IMR-90 (cell line): ENCODE data around the gene TEX13A. TPM values are rescaled to one million over a fixed set of nuclear protein-coding genes. Genes with fewer than 3 reads are reported as not detected.

Experiments used
- ATAC-seq: fragments of 200-7000 bp; cut with Tn5 transposase; 2 replicates; pipeline ENCODE4 v1.9.1; 2020; ENCODE audit warnings: low read depth, mild to moderate bottlenecking, moderate library complexity
- BruUV-seq: library from RNA; stranded (reverse); fragments of 400-500 nt; replicated peaks from 2 replicates; lab custom pipeline; 2021; lab: Mats Ljungman, UMichigan
- CTCF ChIA-PET: fragments of 300-600 bp; formaldehyde crosslinking; extraction: SDS; loops from one replicate; lab custom pipeline; 2021; ENCODE audit warnings: antibody characterized with exemption; lab: Yijun Ruan, JAX
- POLR2A ChIA-PET: fragments of 300-600 bp; sonication (Branson Sonifier 250); formaldehyde crosslinking; loops from one replicate; lab custom pipeline; 2022; ENCODE audit warnings: antibody characterized with exemption; ENCODE audit not compliant: unreplicated experiment; lab: Charles Lee
- DNase-seq: peaks from one replicate; pipeline ENCODE4 v3.0.0; 2013
- H2AFZ ChIP-seq: replicated peaks from 2 replicates; pipeline ENCODE3; 2013; ENCODE audit warnings: low read length, mild to moderate bottlenecking; ENCODE audit not compliant: poor library complexity
- H2AK5ac ChIP-seq: 2 replicates; pipeline ENCODE4 v1.6.1; 2013; ENCODE audit warnings: low read depth, low read length, inconsistent platforms
- H2AK9ac ChIP-seq: replicated peaks from 2 replicates; pipeline ENCODE3; 2013; ENCODE audit warnings: mild to moderate bottlenecking, low read depth, low read length, moderate library complexity; ENCODE audit not compliant: poor library complexity
- H2BK120ac ChIP-seq: 2 replicates; pipeline ENCODE4 v1.6.1; 2013; ENCODE audit warnings: low read depth, low read length, inconsistent platforms
- H2BK15ac ChIP-seq: 3 replicates; pipeline ENCODE4 v1.6.1; 2013; ENCODE audit warnings: low read depth, low read length, inconsistent platforms
- H2BK20ac ChIP-seq: 2 replicates; pipeline ENCODE4 v1.6.1; 2013; ENCODE audit warnings: low read depth, mild to moderate bottlenecking, inconsistent platforms, low read length, moderate library complexity
- H2BK5ac ChIP-seq: 2 replicates; pipeline ENCODE4 v1.6.1; 2013; ENCODE audit warnings: mild to moderate bottlenecking, low read depth, low read length, inconsistent platforms; ENCODE audit not compliant: poor library complexity, severe bottlenecking
- H3K14ac ChIP-seq: replicated peaks from 2 replicates; pipeline ENCODE4 v1.6.1; 2013; ENCODE audit warnings: low read depth, low read length, inconsistent platforms
- H3K18ac ChIP-seq: 2 replicates; pipeline ENCODE4 v1.6.1; 2013; ENCODE audit warnings: low read depth, low read length, control low read depth
- H3K23ac ChIP-seq: 2 replicates; pipeline ENCODE4 v1.6.1; 2013; ENCODE audit warnings: low read depth, low read length, inconsistent platforms
- H3K27ac ChIP-seq: 2 replicates; pipeline ENCODE4 v1.5.1; 2013; ENCODE audit warnings: mild to moderate bottlenecking, control low read depth, low read length; ENCODE audit not compliant: insufficient read depth
- H3K27me3 ChIP-seq: 2 replicates; pipeline ENCODE4 v1.6.1; 2013; ENCODE audit warnings: low read length; ENCODE audit not compliant: control insufficient read depth, insufficient read depth
- H3K36me3 ChIP-seq: 2 replicates; pipeline ENCODE4 v1.6.1; 2013; ENCODE audit warnings: low read length, mixed read lengths; ENCODE audit not compliant: control insufficient read depth, insufficient read depth
- H3K4ac ChIP-seq: 2 replicates; pipeline ENCODE4 v1.6.1; 2013; ENCODE audit warnings: low read depth, low read length, inconsistent platforms
- H3K4me1 ChIP-seq: 2 replicates; pipeline ENCODE4 v1.6.1; 2013; ENCODE audit warnings: low read length, mixed read lengths; ENCODE audit not compliant: control insufficient read depth, insufficient read depth
- H3K4me2 ChIP-seq: 2 replicates; pipeline ENCODE4 v1.6.1; 2013; ENCODE audit warnings: low read depth, mild to moderate bottlenecking, control low read depth, low read length, moderate library complexity
- H3K4me3 ChIP-seq: 2 replicates; pipeline ENCODE4 v1.5.1; 2013; ENCODE audit warnings: low read depth, mild to moderate bottlenecking, control low read depth, low read length, moderate library complexity; ENCODE audit not compliant: insufficient read depth
- H3K56ac ChIP-seq: 2 replicates; pipeline ENCODE4 v1.6.1; 2013; ENCODE audit warnings: low read length, inconsistent platforms; ENCODE audit not compliant: insufficient read depth; ENCODE audit errors: extremely low read depth
- H3K79me1 ChIP-seq, 2 experiments: 2 replicates each; pipeline ENCODE4 v1.6.1; 2013; ENCODE audit warnings: low read length in 2 of 2, inconsistent platforms in 1 of 2, low read depth in 1 of 2
- H3K9ac ChIP-seq: 2 replicates; pipeline ENCODE4 v1.6.1; 2013; ENCODE audit warnings: low read depth, low read length, control low read depth
- H3K9me1 ChIP-seq: 2 replicates; pipeline ENCODE4 v1.6.1; 2013; ENCODE audit warnings: low read length, inconsistent platforms; ENCODE audit not compliant: insufficient read depth
- H3K9me3 ChIP-seq: 2 replicates; pipeline ENCODE4 v1.6.1; 2013; ENCODE audit warnings: low read length; ENCODE audit not compliant: control insufficient read depth, insufficient read depth
- H4K20me1 ChIP-seq: 2 replicates; pipeline ENCODE4 v1.6.1; 2013; ENCODE audit warnings: low read length, inconsistent platforms; ENCODE audit not compliant: insufficient read depth
- H4K5ac ChIP-seq: 2 replicates; pipeline ENCODE4 v1.6.1; 2013; ENCODE audit warnings: mild to moderate bottlenecking, low read depth, low read length, control low read depth
- H4K8ac ChIP-seq, 2 experiments: 2 replicates each; pipeline ENCODE4 v1.6.1; 2013; ENCODE audit warnings: low read depth in 2 of 2, low read length in 2 of 2, control low read depth in 1 of 2, inconsistent platforms in 1 of 2
- H4K91ac ChIP-seq: 2 replicates; pipeline ENCODE4 v1.6.1; 2013; ENCODE audit warnings: low read depth, low read length, inconsistent platforms; ENCODE audit not compliant: insufficient read depth
- CEBPB ChIP-seq: IDR thresholded peaks from 2 replicates; pipeline ENCODE4 v1.6.1; 2012; ENCODE audit warnings: low read depth, low read length, improper control_type of control experiment
- CHD1 ChIP-seq: IDR thresholded peaks from 2 replicates; pipeline ENCODE4 v1.6.1; 2012; ENCODE audit warnings: low read depth, low read length, improper control_type of control experiment
- FOS ChIP-seq: fragments of 150-350 bp; IDR thresholded peaks from 2 replicates; pipeline ENCODE4 v1.6.1; 2016; ENCODE audit warnings: low read depth, low read length
- MAFK ChIP-seq: IDR thresholded peaks from 2 replicates; pipeline ENCODE4 v1.6.1; 2012; ENCODE audit warnings: low read depth, low read length, improper control_type of control experiment
- MAZ ChIP-seq: IDR thresholded peaks from 2 replicates; pipeline ENCODE4 v1.6.1; 2012; ENCODE audit warnings: low read depth, mild to moderate bottlenecking, low read length, improper control_type of control experiment, moderate library complexity, borderline replicate concordance
- MXI1 ChIP-seq: IDR thresholded peaks from 2 replicates; pipeline ENCODE4 v1.6.1; 2012; ENCODE audit warnings: low read depth, mild to moderate bottlenecking, low read length, moderate library complexity, borderline replicate concordance
- POLR2A ChIP-seq: IDR thresholded peaks from 2 replicates; pipeline ENCODE4 v1.6.1; 2012; ENCODE audit warnings: mild to moderate bottlenecking, low read depth, low read length
- RFX5 ChIP-seq: IDR thresholded peaks from 2 replicates; pipeline ENCODE4 v1.8.0; 2012; ENCODE audit warnings: low read depth, mild to moderate bottlenecking, low read length, moderate library complexity
- USF2 ChIP-seq: fragments of 150-350 bp; IDR thresholded peaks from 2 replicates; pipeline ENCODE4 v1.6.1; 2017; ENCODE audit warnings: mild to moderate bottlenecking, antibody characterized with exemption, low read length, low read depth
- WGBS, 2 experiments: methylation state at CpG; one replicate each; pipeline versions ENCODE4 v1.1.5 to v1.1.7; 2013; ENCODE audit warnings: missing lambda C conversion rate in 2 of 2; ENCODE audit not compliant: insufficient read length in 1 of 2; ENCODE audit errors: extremely low coverage in 2 of 2; 5-methylcytosine and 5-hydroxymethylcytosine counted together
- dilution Hi-C: fragments of 300-500 bp; cut with HindIII; formaldehyde crosslinking; loops from one replicate; pipeline ENCODE4 v1.14.3; 2018; ENCODE audit warnings: low sequenced_read_pairs; ENCODE audit not compliant: unreplicated experiment
- in situ Hi-C: fragments of 300-500 bp; cut with MboI; formaldehyde crosslinking; loops from 3 replicates; pipeline ENCODE4 v1.14.3; 2019; ENCODE audit warnings: low sequenced_read_pairs, inconsistent platforms, mixed read lengths
- intact Hi-C: fragments of 100-400 bp; cut with micrococcal nuclease; formaldehyde crosslinking; loops from 2 replicates; pipeline ENCODE4 v1.10.0; 2022
- polyA plus RNA-seq, 3 experiments: library from polyadenylated mRNA; depleted of rRNA; stranded (reverse); fragments of >200 nt; gene quantifications; 2 replicates each; pipeline ENCODE4 v1.2.3, GENCODE V29; 2012; ENCODE audit warnings: low replicate concordance in 1 of 3
- total RNA-seq: library from RNA; depleted of rRNA; stranded (reverse); fragments of >200 nt; gene quantifications from 2 replicates; pipeline ENCODE4 v1.2.3, GENCODE V29; 2012

Gene TEX13A
- total and polyA plus RNA-seq, 2 of the 4 experiments (the other 2 are of a cell fraction) = not detected

- TF ChIP-seq CHD1 (no peak), MAFK (no peak)
Measured at GRCh38 chrX:105220636-105221035, at the start of gene TEX13A (continued).

- Histone ChIP-seq H2AK9ac (no peak overlapping the region), H3K9ac (no peak overlapping the region), H4K8ac (no peak overlapping the region), H3K4me1 (no peaks in the 10 kb centered on the region), H3K27me3 (no peaks in the 10 kb centered on the region), H3K56ac (no peak overlapping the region), H2BK15ac (no peak overlapping the region), H3K14ac (no peak overlapping the region), H3K4ac (no peak overlapping the region), H3K9me1 (no peaks in the 10 kb centered on the region), H4K20me1 (no peaks in the 10 kb centered on the region), H3K36me3 (no peaks in the 10 kb centered on the region), H2BK120ac (no peak overlapping the region), H3K79me1 (no peaks in the 10 kb centered on the region), H2AFZ (no peak overlapping the region), H3K27ac (no peak overlapping the region), H4K5ac (no peak overlapping the region), H3K4me2 (no peak overlapping the region), H2BK5ac (no peak overlapping the region), H4K91ac (no peak overlapping the region), H3K4me3 (no peak overlapping the region), H3K23ac (no peak overlapping the region), H2AK5ac (no peak overlapping the region), H3K18ac (no peak overlapping the region), H2BK20ac (no peak overlapping the region), H3K9me3 (no peaks in the 10 kb centered on the region)
- dilution Hi-C loops (no loop called here), intact Hi-C loops (no loop called here), in situ Hi-C loops (no loop called here)
- ChIA-PET POLR2A (no interaction called here), CTCF (no interaction called here)
- DNase-seq (no peak), ATAC-seq (no peak)
- no TSS peak for BruUV-seq
- no peak for TF ChIP-seq USF2
- TF ChIP-seq FOS = no peak
- no peak for TF ChIP-seq CEBPB
- TF ChIP-seq MXI1 = no peak
- no peak for TF ChIP-seq RFX5
- no peak for TF ChIP-seq MAZ
- TF ChIP-seq POLR2A = no peak
- no CpG with 5 or more reads among the region's 2 CpGs for WGBS, 2 experiments
Measured at GRCh38 chrX:105269386-105269785, 48.9 kb upstream of the TEX13A start.
